IPS-18a (cell line): Measurements from ENCODE around the gene ZNF157.

Experiments
- H3K27ac ChIP-seq: one replicate; pipeline ENCODE4 v1.5.1; 2013; ENCODE audit warnings: low read length
- H3K27me3 ChIP-seq: one replicate; pipeline ENCODE4 v1.6.1; 2013; ENCODE audit warnings: mild to moderate bottlenecking, low read length; ENCODE audit not compliant: control insufficient read depth, insufficient read depth
- H3K36me3 ChIP-seq: one replicate; pipeline ENCODE4 v1.6.1; 2013; ENCODE audit warnings: low read depth, low read length; ENCODE audit not compliant: control insufficient read depth
- H3K4me1 ChIP-seq: one replicate; pipeline ENCODE4 v1.6.1; 2013; ENCODE audit warnings: low read depth, low read length; ENCODE audit not compliant: control insufficient read depth
- H3K4me3 ChIP-seq: one replicate; pipeline ENCODE4 v1.5.1; 2013; ENCODE audit warnings: low read length
- H3K9ac ChIP-seq: one replicate; pipeline ENCODE4 v1.6.1; 2013; ENCODE audit warnings: mild to moderate bottlenecking, low read length, moderate library complexity
- H3K9me3 ChIP-seq: one replicate; pipeline ENCODE4 v1.6.1; 2013; ENCODE audit warnings: low read depth, low read length; ENCODE audit not compliant: control insufficient read depth

Gene ZNF157

DNA sequence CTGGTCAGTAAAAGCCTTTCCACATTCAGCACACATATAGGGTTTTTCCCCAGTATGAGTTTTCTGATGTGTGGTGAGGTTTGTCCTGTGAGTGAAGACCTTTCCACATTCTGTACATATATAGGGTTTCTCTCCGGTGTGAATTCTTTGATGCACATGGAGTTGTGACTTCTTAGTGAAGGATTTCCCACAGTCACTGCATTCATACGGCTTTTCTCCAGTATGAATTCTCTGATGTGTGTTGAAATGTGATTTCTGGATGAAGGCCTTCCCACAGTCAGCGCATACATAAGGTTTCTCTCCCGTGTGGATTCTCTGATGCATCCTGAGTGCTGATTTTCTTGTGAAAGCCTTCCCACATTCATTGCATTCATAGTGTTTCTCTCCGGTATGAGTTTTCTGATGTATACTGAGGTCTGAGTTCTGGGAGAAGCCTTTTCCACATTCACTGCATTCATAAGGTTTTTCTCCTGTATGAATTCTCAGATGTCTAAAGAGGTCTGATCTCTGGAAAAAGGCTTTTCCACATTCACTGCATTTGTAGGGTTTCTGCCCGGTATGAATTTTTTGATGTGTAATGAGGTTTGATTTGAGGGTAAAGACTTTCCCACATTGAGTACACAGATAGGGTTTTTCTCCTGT is 77.9 kb downstream of the ZNF157 start:
- no peak overlapping the region for H3K4me3 ChIP-seq
- no peak overlapping the region for H3K27ac ChIP-seq
- H3K4me1 ChIP-seq, result no peaks in the 10 kb centered on the region
- H3K9ac ChIP-seq, result no peak overlapping the region
- H3K9me3 ChIP-seq, result peaks cover 49% of the 10 kb centered on the region
- no peaks in the 10 kb centered on the region for H3K36me3 ChIP-seq
- no peaks in the 10 kb centered on the region for H3K27me3 ChIP-seq

DNA sequence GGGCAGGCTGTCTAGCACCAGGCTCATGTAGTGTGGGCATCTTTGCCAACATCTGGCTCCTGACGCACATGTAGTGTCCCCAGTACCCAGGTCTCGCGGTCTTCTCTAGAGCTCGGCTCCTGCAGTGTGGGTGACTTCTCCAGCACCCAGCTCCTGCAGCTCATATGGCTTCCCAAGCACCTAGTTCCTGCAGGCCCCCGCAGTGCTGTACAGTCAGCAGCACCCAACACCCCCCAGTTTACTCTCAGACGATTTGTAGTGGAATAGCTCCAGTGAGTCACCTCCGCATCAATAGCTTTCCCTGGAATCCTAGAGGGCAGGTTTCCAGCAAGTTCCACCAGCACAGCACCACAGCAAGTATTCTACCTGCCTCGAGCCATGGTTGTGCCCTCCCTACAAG is 81.7 kb downstream of the ZNF157 start:
- Histone ChIP-seq H3K36me3 (peaks cover 3% of the 10 kb centered on the region), H3K9ac (no peak overlapping the region), H3K27me3 (no peaks in the 10 kb centered on the region), H3K9me3 (peaks cover 42% of the 10 kb centered on the region), H3K4me1 (no peaks in the 10 kb centered on the region), H3K27ac (no peak overlapping the region), H3K4me3 (no peak overlapping the region)

DNA sequence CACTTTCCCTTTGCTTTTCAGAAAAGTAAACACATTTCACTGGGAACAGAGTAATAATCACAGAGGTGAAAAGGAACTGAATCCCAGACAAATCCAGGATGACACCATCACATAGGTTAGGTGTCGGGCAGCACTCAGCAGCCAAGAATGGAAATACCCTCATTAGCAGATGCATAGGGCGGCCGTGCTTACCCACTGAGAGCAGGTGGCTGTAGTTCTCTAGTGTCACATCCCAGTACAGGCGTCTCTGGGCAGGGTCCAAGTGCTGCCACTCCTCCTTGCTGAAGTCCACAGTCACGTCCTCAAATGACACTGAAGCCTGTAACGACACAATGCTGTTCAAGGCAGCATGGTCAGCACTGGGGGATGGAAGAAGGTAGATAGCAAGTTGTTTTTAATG is 85.7 kb downstream of the ZNF157 start:
- H3K9me3 ChIP-seq, result peaks cover 10% of the 10 kb centered on the region
- peaks cover 3% of the 10 kb centered on the region for H3K36me3 ChIP-seq
- H3K4me3 ChIP-seq, result no peak overlapping the region
- H3K9ac ChIP-seq, result no peak overlapping the region
- no peaks in the 10 kb centered on the region for H3K4me1 ChIP-seq
- no peak overlapping the region for H3K27ac ChIP-seq
- no peaks in the 10 kb centered on the region for H3K27me3 ChIP-seq

DNA sequence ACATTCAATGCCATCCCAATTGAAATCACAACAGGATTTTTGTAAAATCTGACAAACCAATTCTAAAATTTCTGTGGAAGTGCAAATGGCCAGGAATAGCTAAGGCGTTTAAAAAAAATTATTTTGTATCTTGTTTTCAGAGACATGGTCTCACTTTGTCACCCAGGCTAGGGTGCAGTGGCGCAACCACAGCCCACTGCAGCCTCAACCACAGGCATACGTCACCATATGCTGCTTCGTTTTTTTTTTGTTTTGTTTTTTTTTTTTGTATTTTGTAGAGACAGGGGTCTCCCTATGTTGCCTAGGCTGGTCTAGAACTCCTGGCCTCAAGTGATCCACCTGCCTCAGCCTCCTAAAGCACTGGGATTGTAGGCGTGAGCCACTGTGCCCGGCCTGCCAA is 88.2 kb downstream of the ZNF157 start:
- no peak overlapping the region for H3K9ac ChIP-seq
- H3K4me1 ChIP-seq, result no peaks in the 10 kb centered on the region
- H3K27me3 ChIP-seq, result no peaks in the 10 kb centered on the region
- no peak overlapping the region for H3K4me3 ChIP-seq
- peaks cover 6% of the 10 kb centered on the region for H3K9me3 ChIP-seq
- peaks cover 3% of the 10 kb centered on the region for H3K36me3 ChIP-seq
- no peak overlapping the region for H3K27ac ChIP-seq

DNA sequence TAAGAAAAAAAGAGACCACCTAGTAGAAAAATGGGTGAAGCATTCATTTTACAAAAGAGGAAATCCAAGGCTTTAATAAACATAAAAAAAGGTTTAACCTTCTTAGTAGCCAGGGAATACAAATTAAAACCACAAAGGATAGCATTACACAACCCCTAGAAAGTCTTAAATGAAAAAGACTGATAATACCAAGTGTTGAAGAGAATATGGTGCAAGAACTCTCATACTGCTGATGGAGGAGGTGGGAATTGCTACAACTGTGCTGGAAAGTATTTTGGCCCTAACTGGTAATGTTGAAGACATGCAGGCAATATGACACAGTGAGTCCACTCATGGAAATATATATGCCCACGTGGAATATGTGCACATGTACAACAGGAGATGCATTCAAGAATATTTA is 90.2 kb downstream of the ZNF157 start:
- Histone ChIP-seq H3K9me3 (peaks cover 8% of the 10 kb centered on the region), H3K4me1 (no peaks in the 10 kb centered on the region), H3K27ac (no peak overlapping the region), H3K27me3 (no peaks in the 10 kb centered on the region), H3K4me3 (no peak overlapping the region), H3K36me3 (no peaks in the 10 kb centered on the region), H3K9ac (no peak overlapping the region)
